GM12801 (cell line): Measurements from ENCODE around the gene MYO1D.

Experiments
- CTCF ChIP-seq: IDR thresholded peaks from one replicate; pipeline ENCODE4 v1.5.1; 2011; ENCODE audit warnings: control low read depth; ENCODE audit not compliant: insufficient read length; ENCODE audit errors: extremely low read depth

MYO1D gene

GRCh38 chr17:32806646-32807045 lies 70.3 kb downstream of the MYO1D start:
- TF ChIP-seq CTCF = no peak

GRCh38 chr17:32805029-32805976 lies 71.6 kb downstream of the MYO1D start:
- no peak for TF ChIP-seq CTCF

- TF ChIP-seq CTCF = no peak
These were observed 73.4 kb downstream of the MYO1D start for GRCh38 chr17:32803544-32803943.

- TF ChIP-seq CTCF = no peak
These were observed 74.6 kb downstream of the MYO1D start for GRCh38 chr17:32802306-32802705.

GRCh38 chr17:32801641-32802040 lies 75.3 kb downstream of the MYO1D start:
- no peak for TF ChIP-seq CTCF

- TF ChIP-seq CTCF = no peak
These were observed 75.7 kb downstream of the MYO1D start for GRCh38 chr17:32801193-32801592.

GRCh38 chr17:32798938-32799337 lies 78.0 kb downstream of the MYO1D start:
- no peak for TF ChIP-seq CTCF
